GM21390 (cell line): ENCODE results near the gene SUZ12.
A peak's percentile ranks its signal among the peaks of the same experiment; 100 is the strongest.
"Not testable (repeated sequence)": the region's sequence is repeated elsewhere in the genome, so short reads cannot be mapped to it uniquely, and the experiment has no call there.

Experiments
- ATAC-seq: cut with Tn5 transposase; IDR thresholded peaks from one replicate; pipeline ENCODE4 v1.9.1; 2021; ENCODE audit not compliant: unreplicated experiment

Gene SUZ12

DNA sequence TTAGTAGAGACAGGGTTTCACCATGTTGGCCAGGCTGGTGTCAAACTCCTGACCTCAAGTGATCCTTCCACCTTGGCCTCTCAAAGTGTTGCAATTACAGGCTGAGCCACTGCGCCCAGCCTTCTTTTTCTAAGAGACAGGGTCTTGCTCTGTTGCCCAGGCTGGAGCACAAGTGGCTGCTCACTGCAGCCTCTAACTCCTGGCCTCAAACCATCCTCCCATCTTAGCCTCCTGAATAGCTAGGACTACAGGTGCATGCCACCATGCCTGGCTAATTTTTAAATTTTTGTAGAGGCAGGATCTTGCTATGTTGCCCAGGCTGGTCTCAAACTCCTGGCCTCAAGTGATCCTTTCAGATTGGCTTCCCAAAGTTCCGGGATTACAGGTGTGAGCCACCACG is 15.1 kb downstream of the SUZ12 start:
- not testable (repeated sequence) for ATAC-seq

DNA sequence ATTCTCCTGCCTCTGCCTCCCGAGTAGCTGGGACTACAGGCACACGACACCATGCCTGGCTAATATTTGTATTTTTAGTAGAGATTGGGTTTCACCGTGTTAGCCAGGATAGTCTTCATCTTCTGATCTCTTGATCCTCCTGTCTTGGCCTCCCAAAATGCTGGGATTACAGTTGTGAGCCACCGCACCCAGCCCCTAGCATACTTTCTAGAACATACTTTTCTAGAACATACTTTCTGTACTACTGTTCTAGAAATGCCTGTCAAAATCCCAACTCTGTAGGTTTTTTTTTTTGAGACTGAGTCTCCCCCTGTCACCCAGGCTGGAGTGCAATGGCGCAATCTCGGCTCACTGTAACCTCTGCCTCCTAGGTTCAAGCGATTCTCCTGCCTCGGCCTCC is 27.3 kb downstream of the SUZ12 start:
- ATAC-seq, result not testable (repeated sequence)

- ATAC-seq, result no peak
These were observed 30.8 kb downstream of the SUZ12 start for GRCh38 chr17:31967648-31968047.

- ATAC-seq, result not testable (repeated sequence)
These were observed 33.6 kb downstream of the SUZ12 start for GRCh38 chr17:31970416-31970815.

DNA sequence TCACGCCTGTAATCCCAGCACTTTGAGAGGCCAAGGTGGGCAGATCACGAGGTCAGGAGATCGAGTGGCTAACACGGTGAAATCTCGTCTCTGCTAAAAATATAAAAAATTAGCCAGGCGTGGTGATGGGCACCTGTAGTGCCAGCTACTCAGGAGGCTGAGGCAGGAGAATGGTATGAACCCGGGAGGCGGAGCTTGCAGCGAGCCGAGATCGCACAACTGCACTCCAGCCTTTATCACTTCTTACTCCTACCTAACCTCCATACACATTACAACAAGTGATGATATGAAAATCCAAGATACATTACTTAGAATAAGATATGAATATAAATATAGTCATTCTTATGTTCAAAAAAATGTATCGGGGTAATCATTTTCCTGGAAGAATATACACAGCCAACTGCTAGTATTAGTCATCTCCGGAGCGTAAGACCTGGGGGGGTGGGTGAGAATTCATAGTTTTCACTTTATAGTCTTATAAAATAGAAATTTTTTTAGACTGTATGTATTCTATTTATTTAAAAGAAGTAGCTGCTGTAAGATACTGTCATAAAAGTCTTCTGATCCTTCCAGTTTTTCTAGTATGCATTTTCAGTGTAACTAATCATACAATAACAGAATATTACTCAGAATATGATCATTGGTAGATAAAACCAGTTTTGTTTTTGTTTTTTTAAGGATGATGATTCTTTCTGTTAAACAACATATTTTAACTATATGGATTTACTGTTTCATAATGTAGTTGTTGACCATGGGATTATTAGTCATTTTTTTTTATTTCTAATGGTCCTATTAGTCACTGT is 37.7 kb downstream of the SUZ12 start:
- not testable (repeated sequence) for ATAC-seq

GRCh38 chr17:31975391-31975790 is 38.6 kb downstream of the SUZ12 start:
- ATAC-seq, result not testable (repeated sequence)

- not testable (repeated sequence) for ATAC-seq
These were observed 55.0 kb downstream of the SUZ12 start for GRCh38 chr17:31991821-31992220.

DNA sequence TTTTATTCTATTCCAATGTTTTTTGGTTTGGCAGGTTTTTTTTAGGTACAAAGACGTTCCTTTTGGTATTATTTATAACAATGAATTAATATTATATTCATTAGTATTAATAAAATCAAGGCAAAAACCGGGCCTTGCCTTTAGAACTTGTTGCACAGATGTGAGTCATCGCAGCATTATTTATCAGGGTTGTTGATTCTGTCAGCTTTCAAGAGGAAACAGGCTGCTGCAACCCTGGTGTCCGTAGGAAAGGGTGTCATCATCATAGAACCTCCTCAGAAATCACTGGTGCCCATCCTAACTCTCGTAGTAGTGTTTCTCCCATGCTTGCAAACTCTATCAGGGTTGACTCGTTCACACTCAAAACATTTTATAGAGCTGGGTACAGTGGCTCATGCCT is 60.2 kb downstream of the SUZ12 start:
- no peak for ATAC-seq

DNA sequence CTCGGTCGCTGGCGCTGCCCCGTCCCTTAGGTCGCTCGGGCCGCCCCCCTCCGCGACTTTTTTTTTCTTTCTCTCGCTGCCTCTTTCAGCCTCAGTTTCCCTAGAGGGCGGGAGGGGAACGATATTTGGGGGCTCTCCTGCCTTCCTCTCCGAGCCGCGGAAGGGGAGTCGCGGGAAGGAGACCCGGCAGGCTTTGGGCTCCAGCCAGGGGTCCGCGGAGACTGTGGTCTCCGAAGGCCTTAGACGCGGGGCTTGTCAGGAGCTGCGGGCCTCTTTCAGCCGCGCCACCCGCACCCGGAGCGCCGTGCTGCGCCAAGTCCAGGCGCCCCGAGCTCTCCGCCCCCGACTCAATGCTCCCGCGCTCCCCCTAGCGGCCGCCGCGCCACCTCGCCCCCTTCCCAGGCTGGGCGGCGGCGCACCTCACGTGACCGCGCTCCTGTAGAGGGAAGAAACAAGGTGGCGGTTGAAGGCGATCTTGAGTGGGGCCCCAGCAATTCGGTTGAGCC is 70.2 kb downstream of the SUZ12 start, which contains the start of gene LRRC37B:
LRRC37B (plus strand) TSS at position 427 of the 506 bp plus-strand sequence. CDS start 14,010 bp downstream, outside the sequence.
- peak; percentile 77 for ATAC-seq

DNA sequence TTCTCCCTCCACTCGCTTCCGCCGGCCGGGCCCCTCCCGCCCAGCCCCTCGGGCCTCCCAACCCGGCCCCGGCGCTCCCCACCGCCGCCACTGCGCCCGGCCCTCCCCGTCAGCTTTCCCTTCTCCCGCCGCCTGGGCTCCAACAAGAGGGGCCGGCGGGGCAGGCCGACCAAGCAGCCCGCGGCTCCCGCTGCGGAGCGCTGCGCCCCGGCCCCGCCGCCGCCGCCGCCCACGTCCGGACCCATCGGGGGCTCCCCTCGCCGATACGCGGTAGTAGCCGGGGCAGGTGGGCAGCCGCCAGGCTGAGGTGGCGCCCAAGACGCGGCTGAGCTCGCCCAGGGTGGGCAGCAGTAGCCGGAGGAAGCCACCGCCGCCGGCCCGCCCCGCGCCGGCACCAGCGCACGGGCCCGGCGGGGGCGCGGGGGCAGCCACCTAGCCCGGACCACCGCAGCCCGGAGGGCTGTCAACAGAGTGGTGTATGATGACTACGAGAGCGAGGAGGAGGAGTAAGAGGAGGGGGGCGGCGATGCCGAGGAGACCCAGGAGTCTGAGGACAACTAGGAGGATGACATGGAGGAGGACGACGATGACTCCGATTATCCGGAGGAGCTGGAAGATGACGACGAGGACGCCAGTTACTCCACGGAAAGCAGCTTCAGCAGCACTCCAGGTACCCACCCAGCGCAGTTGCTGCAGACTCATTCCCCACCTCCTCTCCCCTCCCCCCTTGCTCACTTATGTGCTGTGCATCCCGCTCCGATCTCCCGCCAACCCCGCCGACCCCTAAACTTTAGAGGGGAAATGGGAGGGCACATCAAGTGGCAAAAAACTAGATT is 70.9 kb downstream of the SUZ12 start:
- ATAC-seq, result peak; percentile 35

GRCh38 chr17:32009262-32009542 is 72.4 kb downstream of the SUZ12 start:
- no peak for ATAC-seq

DNA sequence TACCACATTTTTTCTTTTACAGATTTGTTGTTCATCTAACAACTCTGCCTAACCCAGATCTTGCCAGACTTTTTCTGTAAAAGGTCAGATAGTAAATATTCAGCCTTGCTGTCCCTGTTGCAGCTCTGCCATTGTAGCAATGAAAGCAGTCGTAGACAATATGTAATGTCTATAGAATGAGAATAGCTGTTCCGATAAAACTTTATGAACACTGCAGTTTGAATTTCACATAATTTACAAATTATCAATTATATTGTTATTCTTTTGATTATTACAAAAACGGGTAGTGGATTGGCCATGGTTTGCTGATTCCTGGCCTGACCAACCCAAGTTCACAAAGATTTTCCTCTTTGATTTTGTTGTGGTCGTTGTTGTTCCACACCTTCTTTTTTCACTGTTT is 73.3 kb downstream of the SUZ12 start:
- no peak for ATAC-seq

GRCh38 chr17:32015245-32016013 is 78.6 kb downstream of the SUZ12 start:
- ATAC-seq, result no peak

- ATAC-seq, result no peak
These were observed 79.4 kb downstream of the SUZ12 start for GRCh38 chr17:32016231-32016630.

GRCh38 chr17:32019228-32019627 is 82.4 kb downstream of the SUZ12 start:
- ATAC-seq, result no peak

DNA sequence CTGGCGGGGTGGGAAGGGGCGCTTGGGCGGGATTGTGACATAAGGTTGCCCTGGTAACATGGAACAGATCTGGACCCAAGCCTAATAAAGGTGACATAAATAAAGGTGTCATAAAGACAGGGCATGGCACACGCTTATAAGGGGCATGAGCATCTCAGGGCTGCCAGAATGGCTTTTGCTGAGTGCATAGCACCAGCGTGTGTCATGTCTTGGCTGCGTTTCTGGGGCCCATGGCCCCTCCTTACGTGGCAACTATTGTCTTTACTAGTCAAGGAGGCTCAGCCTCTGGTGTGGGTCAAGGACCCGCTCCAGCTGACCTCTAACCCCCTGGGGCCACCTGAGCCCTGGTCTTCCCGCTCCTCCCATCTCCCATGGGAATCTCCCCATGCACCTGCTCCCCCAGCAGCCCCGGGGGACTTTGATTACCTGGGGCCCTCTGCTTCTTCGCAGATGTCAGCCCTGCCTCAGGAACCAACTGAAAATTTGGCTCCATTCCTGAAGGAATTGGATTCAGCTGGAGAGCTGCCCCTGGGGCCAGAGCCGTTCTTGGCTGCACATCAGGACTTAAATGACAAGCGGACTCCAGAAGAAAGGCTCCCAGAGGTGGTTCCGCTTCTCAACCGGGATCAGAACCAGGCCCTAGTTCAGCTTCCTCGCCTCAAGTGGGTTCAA is 84.3 kb downstream of the SUZ12 start:
- no peak for ATAC-seq

- no peak for ATAC-seq
These were observed 84.8 kb downstream of the SUZ12 start for GRCh38 chr17:32021615-32021955.

GRCh38 chr17:32022554-32022953 is 85.7 kb downstream of the SUZ12 start:
- ATAC-seq, result not testable (repeated sequence)

DNA sequence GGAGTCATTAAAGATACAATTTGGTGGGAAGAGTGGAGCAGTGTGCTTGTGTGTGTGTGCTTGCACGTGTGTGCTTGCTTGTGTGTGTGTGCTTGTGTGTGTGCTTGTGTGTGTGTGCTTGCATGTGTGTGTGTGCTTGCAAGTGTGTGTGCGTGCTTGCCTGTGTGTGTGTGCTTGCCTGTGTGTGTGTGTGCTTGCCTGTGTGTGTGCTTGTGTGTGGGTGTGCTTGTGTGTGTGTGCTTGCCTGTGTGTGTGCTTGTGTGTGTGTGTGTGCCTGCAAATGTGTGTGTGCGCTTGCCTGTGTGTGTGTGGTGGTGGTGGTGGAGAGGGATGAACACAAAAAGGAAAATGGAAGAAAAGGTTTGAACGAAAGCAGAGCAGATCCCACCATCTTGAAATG is 90.5 kb downstream of the SUZ12 start:
- ATAC-seq, result not testable (repeated sequence)

- ATAC-seq, result no peak
These were observed 96.4 kb downstream of the SUZ12 start for GRCh38 chr17:32033223-32033622.

DNA sequence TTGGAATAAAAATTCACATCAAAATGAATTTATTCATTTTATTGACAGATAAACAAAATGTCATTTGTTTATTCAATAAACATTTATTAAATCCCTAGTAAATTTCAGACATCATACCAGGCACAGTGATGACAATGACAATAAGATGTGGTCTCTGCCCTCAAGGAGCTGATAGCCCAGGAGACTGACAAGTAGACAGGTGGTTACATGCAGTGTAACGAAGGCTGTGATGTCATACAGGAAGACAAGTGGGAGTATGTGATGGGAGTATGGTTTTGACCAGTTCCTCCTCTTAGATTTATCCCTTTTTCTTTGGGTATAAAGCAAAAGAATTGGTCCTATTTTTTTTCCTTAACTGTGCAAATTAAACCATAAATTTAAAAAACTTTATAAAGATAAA is 97.0 kb downstream of the SUZ12 start:
- not testable (repeated sequence) for ATAC-seq
